Tibial artery (tissue), 4 donors: ENCODE results near the gene ASAP2.

Source experiments
- DNase-seq, 2 donors: peaks; one replicate each; pipeline ENCODE4 v3.0.0-alpha.2; 2019
- H3K27ac ChIP-seq, 2 donors: fragments of 200-600 bp; sonication (generic) in 1 of 2; 1 replicate in 1 of 2; 2 replicates in 1 of 2; pipeline ENCODE4 v1.5.1; 2018 to 2019; ENCODE audit warnings: mild to moderate bottlenecking in 1 of 2
- H3K27me3 ChIP-seq, 2 donors: fragments of 200-600 bp; sonication (generic) in 1 of 2; one replicate each; pipeline versions ENCODE4 v1.5.1 to v1.6.0; 2016 to 2019
- H3K36me3 ChIP-seq, 3 donors: fragments of 200-600 bp; sonication (generic) in 2 of 3; one replicate each; pipeline ENCODE4 v1.5.1; 2016 to 2019; ENCODE audit warnings: mild to moderate bottlenecking in 2 of 3
- H3K4me1 ChIP-seq, 4 donors: fragments of 200-600 bp; sonication (generic) in 2 of 4; 1 replicate in 3 of 4; 2 replicates in 1 of 4; pipeline ENCODE4 v1.5.1; 2016 to 2019
- H3K4me3 ChIP-seq, 2 donors: fragments of 200-600 bp; sonication (generic) in 1 of 2; 1 replicate in 1 of 2; 2 replicates in 1 of 2; pipeline ENCODE4 v1.5.1; 2018 to 2019; ENCODE audit warnings: mild to moderate bottlenecking in 2 of 2
- H3K9me3 ChIP-seq, 3 donors: fragments of 200-600 bp; sonication (generic) in 1 of 3; one replicate each; pipeline ENCODE4 v1.5.1; 2016 to 2019
- CTCF ChIP-seq, 2 experiments: fragments of 200-600 bp in 1 of 2; fragments of 450-650 bp in 1 of 2; IDR thresholded peaks; one replicate each; pipeline ENCODE4 v1.5.1; 2017 to 2019; ENCODE audit warnings: antibody characterized with exemption in 2 of 2, mild to moderate bottlenecking in 1 of 2, moderate library complexity in 1 of 2
- intact Hi-C: fragments of 100-400 bp; cut with DNase I; formaldehyde crosslinking; loops from one replicate; pipeline ENCODE4 v1.15.0; 2023; ENCODE audit warnings: low total_unique reads

The ASAP2 gene

GRCh38 chr2:9405636-9406035, 199.0 kb downstream of the ASAP2 start:
- no peak overlapping the region for H3K4me3 ChIP-seq
- H3K9me3 ChIP-seq = no peaks in the 10 kb centered on the region
- H3K36me3 ChIP-seq = peaks cover 15 to 59% (median 41%) of the 10 kb centered on the region in 3 donors
- TF ChIP-seq CTCF (IDR thresholded peaks at IDR 0.05) = no peak
- intact Hi-C loops = no loop called here
- H3K27ac ChIP-seq = no peak overlapping the region
- H3K27me3 ChIP-seq = no peaks in the 10 kb centered on the region
- peaks cover 0 to 16% (median 0%) of the 10 kb centered on the region in 4 donors for H3K4me1 ChIP-seq
- no peak for DNase-seq

GRCh38 chr2:9406529-9407362, 200.1 kb downstream of the ASAP2 start:
- intact Hi-C loops = no loop called here
- Histone ChIP-seq H3K4me1 (peaks cover 0 to 16% (median 0%) of the 10 kb centered on the region in 4 donors), H3K27ac (no peak overlapping the region), H3K27me3 (no peaks in the 10 kb centered on the region), H3K36me3 (peaks cover 6 to 59% (median 38%) of the 10 kb centered on the region in 3 donors), H3K9me3 (no peaks in the 10 kb centered on the region), H3K4me3 (no peak overlapping the region)
- DNase-seq = no peak
- TF ChIP-seq CTCF (IDR thresholded peaks at IDR 0.05) = no peak

- Histone ChIP-seq H3K27ac (no peak overlapping the region), H3K4me3 (no peak overlapping the region), H3K9me3 (no peaks in the 10 kb centered on the region), H3K36me3 (peaks cover 0 to 59% (median 37%) of the 10 kb centered on the region in 3 donors), H3K4me1 (peaks cover 0 to 16% (median 0%) of the 10 kb centered on the region in 4 donors), H3K27me3 (no peaks in the 10 kb centered on the region)
- intact Hi-C loops = no loop called here
- TF ChIP-seq CTCF (IDR thresholded peaks at IDR 0.05) = no peak
- no peak for DNase-seq
Observed at GRCh38 chr2:9407363-9407811, 200.8 kb downstream of the ASAP2 start.

GRCh38 chr2:9408641-9409151, 202.1 kb downstream of the ASAP2 start:
- no peak for DNase-seq
- intact Hi-C loops = no loop called here
- peaks cover 0 to 16% (median 0%) of the 10 kb centered on the region in 4 donors for H3K4me1 ChIP-seq
- H3K9me3 ChIP-seq = no peaks in the 10 kb centered on the region
- peak overlapping the region in 1 of 2 donors; percentile 27 for H3K27ac ChIP-seq
- no peaks in the 10 kb centered on the region for H3K27me3 ChIP-seq
- H3K4me3 ChIP-seq = no peak overlapping the region
- H3K36me3 ChIP-seq = peaks cover 0 to 58% (median 27%) of the 10 kb centered on the region in 3 donors
- no peak for TF ChIP-seq CTCF (IDR thresholded peaks at IDR 0.05)

GRCh38 chr2:9410108-9410507, 203.5 kb downstream of the ASAP2 start:
- intact Hi-C loops = no loop called here
- H3K27ac ChIP-seq = no peak overlapping the region
- TF ChIP-seq CTCF (IDR thresholded peaks at IDR 0.05) = no peak
- H3K4me1 ChIP-seq = peaks cover 0 to 16% (median 0%) of the 10 kb centered on the region in 4 donors
- H3K4me3 ChIP-seq = no peak overlapping the region
- no peak for DNase-seq
- H3K27me3 ChIP-seq = no peaks in the 10 kb centered on the region
- no peaks in the 10 kb centered on the region for H3K9me3 ChIP-seq
- peaks cover 0 to 62% (median 24%) of the 10 kb centered on the region in 3 donors for H3K36me3 ChIP-seq
